Vagina (tissue), 2 donors: ENCODE data around the gene CPNE8.

Experiments used
- CTCF ChIP-seq, 3 experiments: fragments of 450-650 bp in 2 of 3; fragments of 200-600 bp in 1 of 3; sonication (generic) in 1 of 3; IDR thresholded peaks; one replicate each; pipeline ENCODE4 v1.5.1; 2017 to 2019; ENCODE audit warnings: antibody characterized with exemption in 3 of 3, mild to moderate bottlenecking in 2 of 3, moderate library complexity in 2 of 3
- POLR2A ChIP-seq, 2 donors: fragments of 450-650 bp; IDR thresholded peaks; one replicate each; pipeline ENCODE4 v1.6.1; 2017; ENCODE audit warnings: antibody characterized with exemption in 2 of 2, mild to moderate bottlenecking in 2 of 2, moderate library complexity in 2 of 2
- POLR2AphosphoS5 ChIP-seq, 2 donors: sonication (generic); formaldehyde crosslinking; IDR thresholded peaks; one replicate each; pipeline ENCODE4 v1.9.0; 2017; ENCODE audit warnings: antibody characterized with exemption in 2 of 2, mild to moderate bottlenecking in 2 of 2, low read depth in 1 of 2; ENCODE audit not compliant: insufficient read depth in 1 of 2

DNA sequence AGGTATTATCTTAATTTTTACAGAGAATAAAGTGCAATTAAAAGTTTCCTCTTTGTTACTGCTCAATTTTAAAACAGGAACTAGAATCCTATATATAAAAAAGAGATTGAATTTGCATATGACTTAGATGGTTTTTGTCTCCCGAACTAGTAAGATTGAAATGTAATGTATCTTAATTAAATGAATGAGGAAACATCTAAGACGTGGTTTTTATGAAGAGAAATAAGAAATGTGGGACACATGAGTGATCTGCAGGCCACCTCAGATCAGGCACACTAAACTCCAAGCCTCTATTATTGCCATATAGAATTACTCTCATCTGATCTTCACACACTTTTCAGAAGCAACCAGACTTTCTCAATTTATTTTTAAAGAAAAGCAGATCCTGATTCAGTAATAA, 158.6 kb downstream of the CPNE8 start:
- TF ChIP-seq CTCF (IDR thresholded peaks at IDR 0.05), result no peak
- TF ChIP-seq POLR2A (IDR thresholded peaks at IDR 0.05), result no peak
- no peak for TF ChIP-seq POLR2AphosphoS5 (IDR thresholded peaks at IDR 0.05; ENCODE audit: insufficient read depth in 1 of 2, low read depth in 1 of 2)
